ENCODE results near the gene REG4. TPM values are rescaled to one million over a fixed set of nuclear protein-coding genes. Genes with fewer than 3 reads are reported as not detected.

Gene REG4
- total and polyA plus RNA-seq, 2 of the 4 experiments (the other 2 are of a cell fraction), result not detected

DNA sequence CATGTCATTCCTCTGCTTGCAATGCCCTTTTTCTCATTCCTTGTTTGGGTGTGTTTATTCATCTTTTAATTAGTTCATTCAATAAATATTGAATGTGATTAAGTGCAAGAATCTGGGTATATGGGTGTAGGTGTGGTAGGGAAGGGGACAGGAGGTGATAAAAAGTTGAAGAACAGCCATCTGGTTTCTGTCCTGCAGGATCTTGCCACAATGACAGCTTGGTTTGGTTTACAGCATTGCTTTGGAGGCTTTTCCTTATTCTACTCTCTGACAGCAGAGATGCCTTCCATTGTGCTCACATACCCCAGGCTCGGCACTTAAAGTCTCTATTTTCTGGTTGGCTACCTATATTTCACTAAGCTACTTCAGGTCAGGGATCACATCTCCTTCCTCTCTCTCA is 3.0 kb upstream of the REG4 start:
- POLR2A ChIA-PET (ENCODE audit: unreplicated experiment), result no interaction called here

More for the DNA sequence above, 3.0 kb upstream of the REG4 start:
- ATAC-seq (ENCODE audit: low read depth) (no peak), DNase-seq (no peak)
- in situ Hi-C loops (cut with MboI; ENCODE audit: low sequenced_read_pairs), result loop anchor here (10.0 kb wide), 1 partner anchor 59 kb away; no protein-coding TSS in a partner anchor
- Histone ChIP-seq H2BK120ac (ENCODE audit: low read depth, low read length) (peak overlapping the region; percentile 3; the same call in 1 of the 2 replicates), H3K36me3 (ENCODE audit: control insufficient read depth, insufficient read depth, low read length) (no peaks in the 10 kb centered on the region), H4K5ac (ENCODE audit: low read depth, low read length) (no peak overlapping the region), H3K27ac (ENCODE audit: insufficient read depth, low read length) (no peak overlapping the region), H4K20me1 (ENCODE audit: insufficient read depth, low read length) (no peaks in the 10 kb centered on the region), H3K4me2 (ENCODE audit: low read depth, low read length) (no peak overlapping the region), H2AFZ (replicated peaks; ENCODE audit: low read length, poor library complexity) (no peak overlapping the region), H3K14ac (replicated peaks; ENCODE audit: low read depth, low read length) (no peak overlapping the region; the same call in 1 of the 2 replicates), H3K79me1 (ENCODE audit: low read depth in 1 of 2, low read length in 2 of 2) (no peaks in the 10 kb centered on the region), H3K4me3 (ENCODE audit: insufficient read depth, low read depth, low read length) (no peak overlapping the region), H2BK15ac (ENCODE audit: low read depth, low read length) (0 out of 3 replicates have a peak overlapping the region, but pooled peaks have one; percentile 20), H3K27me3 (ENCODE audit: control insufficient read depth, insufficient read depth, low read length) (no peaks in the 10 kb centered on the region), H3K4ac (ENCODE audit: low read depth, low read length) (no peak overlapping the region), H2BK20ac (ENCODE audit: low read depth, low read length) (0 out of 2 replicates have a peak overlapping the region, but pooled peaks have one; percentile 20), H4K91ac (ENCODE audit: insufficient read depth, low read depth, low read length) (no peak overlapping the region), H2BK5ac (ENCODE audit: low read depth, low read length, poor library complexity, severe bottlenecking) (no peak overlapping the region), H3K23ac (ENCODE audit: low read depth, low read length) (no peak overlapping the region), H2AK9ac (replicated peaks; ENCODE audit: low read depth, low read length, poor library complexity) (no peak overlapping the region), H2AK5ac (ENCODE audit: low read depth, low read length) (no peak overlapping the region; the same call in 1 of the 2 replicates), H3K4me1 (ENCODE audit: control insufficient read depth, insufficient read depth, low read length) (peaks cover 6% of the 10 kb centered on the region; the same call in 1 of the 2 replicates), H3K9me1 (ENCODE audit: insufficient read depth, low read length) (peaks cover 3% of the 10 kb centered on the region; the same call in 1 of the 2 replicates), H3K56ac (ENCODE audit: extremely low read depth, insufficient read depth, low read length) (no peak overlapping the region), H3K9me3 (ENCODE audit: control insufficient read depth, insufficient read depth, low read length) (no peaks in the 10 kb centered on the region), H4K8ac (ENCODE audit: low read depth in 2 of 2, low read length in 2 of 2) (no peak overlapping the region), H3K18ac (ENCODE audit: low read depth, low read length) (no peak overlapping the region), H3K9ac (ENCODE audit: low read depth, low read length) (no peak overlapping the region)
- no peak for TF ChIP-seq CEBPB (IDR thresholded peaks at IDR 0.05; ENCODE audit: low read depth, low read length)
- no peak for TF ChIP-seq NFE2L2 (IDR thresholded peaks at IDR 0.05; ENCODE audit: low read depth, low read length)
- no peak for TF ChIP-seq RFX5 (IDR thresholded peaks at IDR 0.05; ENCODE audit: low read depth, low read length)
- TF ChIP-seq BHLHE40 (IDR thresholded peaks at IDR 0.05; ENCODE audit: low read depth, low read length), result no peak
- TF ChIP-seq MXI1 (IDR thresholded peaks at IDR 0.05; ENCODE audit: borderline replicate concordance, low read depth, low read length), result no peak
- TF ChIP-seq, protein P1, sequence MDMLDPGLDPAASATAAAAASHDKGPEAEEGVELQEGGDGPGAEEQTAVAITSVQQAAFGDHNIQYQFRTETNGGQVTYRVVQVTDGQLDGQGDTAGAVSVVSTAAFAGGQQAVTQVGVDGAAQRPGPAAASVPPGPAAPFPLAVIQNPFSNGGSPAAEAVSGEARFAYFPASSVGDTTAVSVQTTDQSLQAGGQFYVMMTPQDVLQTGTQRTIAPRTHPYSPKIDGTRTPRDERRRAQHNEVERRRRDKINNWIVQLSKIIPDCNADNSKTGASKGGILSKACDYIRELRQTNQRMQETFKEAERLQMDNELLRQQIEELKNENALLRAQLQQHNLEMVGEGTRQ (IDR thresholded peaks at IDR 0.05; ENCODE audit: low read depth, low read length), result no peak
- TF ChIP-seq, protein P2, sequence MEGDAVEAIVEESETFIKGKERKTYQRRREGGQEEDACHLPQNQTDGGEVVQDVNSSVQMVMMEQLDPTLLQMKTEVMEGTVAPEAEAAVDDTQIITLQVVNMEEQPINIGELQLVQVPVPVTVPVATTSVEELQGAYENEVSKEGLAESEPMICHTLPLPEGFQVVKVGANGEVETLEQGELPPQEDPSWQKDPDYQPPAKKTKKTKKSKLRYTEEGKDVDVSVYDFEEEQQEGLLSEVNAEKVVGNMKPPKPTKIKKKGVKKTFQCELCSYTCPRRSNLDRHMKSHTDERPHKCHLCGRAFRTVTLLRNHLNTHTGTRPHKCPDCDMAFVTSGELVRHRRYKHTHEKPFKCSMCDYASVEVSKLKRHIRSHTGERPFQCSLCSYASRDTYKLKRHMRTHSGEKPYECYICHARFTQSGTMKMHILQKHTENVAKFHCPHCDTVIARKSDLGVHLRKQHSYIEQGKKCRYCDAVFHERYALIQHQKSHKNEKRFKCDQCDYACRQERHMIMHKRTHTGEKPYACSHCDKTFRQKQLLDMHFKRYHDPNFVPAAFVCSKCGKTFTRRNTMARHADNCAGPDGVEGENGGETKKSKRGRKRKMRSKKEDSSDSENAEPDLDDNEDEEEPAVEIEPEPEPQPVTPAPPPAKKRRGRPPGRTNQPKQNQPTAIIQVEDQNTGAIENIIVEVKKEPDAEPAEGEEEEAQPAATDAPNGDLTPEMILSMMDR (conservative IDR thresholded peaks at IDR 0.05; ENCODE audit: low read depth, low read length), result no peak
- TF ChIP-seq FOS (IDR thresholded peaks at IDR 0.05; ENCODE audit: low read depth, low read length), result no peak
- no peak for TF ChIP-seq SMC3 (IDR thresholded peaks at IDR 0.05; ENCODE audit: low read depth, low read length)
- no peak for TF ChIP-seq RCOR1 (IDR thresholded peaks at IDR 0.05; ENCODE audit: insufficient replicate concordance, low read length)
- no peak for TF ChIP-seq RAD21 (IDR thresholded peaks at IDR 0.05; ENCODE audit: low read length)
- no peak for TF ChIP-seq CHD1 (IDR thresholded peaks at IDR 0.05; ENCODE audit: low read depth, low read length)
- no peak for TF ChIP-seq POLR2A (IDR thresholded peaks at IDR 0.05; ENCODE audit: low read depth, low read length)
- intact Hi-C loops (cut with micrococcal nuclease), result no loop called here
- CTCF ChIA-PET, result interaction anchor here (0.6 kb wide), 1 partner anchor 47 kb away, joined by 4 read pairs; no protein-coding TSS in a partner anchor
- dilution Hi-C loops (cut with HindIII; ENCODE audit: low sequenced_read_pairs, unreplicated experiment), result no loop called here
- WGBS, 2 experiments (ENCODE audit: extremely low coverage in 2 of 2, insufficient read length in 1 of 2), result no CpG with 5 or more reads among the region's 1 CpG
- BruUV-seq (replicated peaks), result no TSS peak
